HG03097 (cell line): ENCODE measurements around the gene THRB.
"Not testable (repeated sequence)": the region's sequence is repeated elsewhere in the genome, so short reads cannot be mapped to it uniquely, and the experiment has no call there.

Experiments
- ATAC-seq: cut with Tn5 transposase; IDR thresholded peaks from one replicate; pipeline ENCODE4 v1.9.1; 2021; ENCODE audit not compliant: unreplicated experiment, low FRiP score

Gene THRB

GRCh38 chr3:24137958-24138875 lies 356.4 kb downstream of the THRB start:
- no peak for ATAC-seq

GRCh38 chr3:24137334-24137733 lies 357.3 kb downstream of the THRB start:
- no peak for ATAC-seq

- no peak for ATAC-seq
These were observed 357.9 kb downstream of the THRB start for GRCh38 chr3:24136624-24137310.

- ATAC-seq = no peak
These were observed 359.4 kb downstream of the THRB start for GRCh38 chr3:24135280-24135679.

GRCh38 chr3:24133942-24134341 lies 360.7 kb downstream of the THRB start:
- ATAC-seq = no peak

- no peak for ATAC-seq
These were observed 361.2 kb downstream of the THRB start for GRCh38 chr3:24133436-24133835.

- no peak for ATAC-seq
These were observed 365.1 kb downstream of the THRB start for GRCh38 chr3:24129549-24129948.

- no peak for ATAC-seq
These were observed 366.2 kb downstream of the THRB start for GRCh38 chr3:24128199-24129005.

GRCh38 chr3:24123596-24123995 lies 371.1 kb downstream of the THRB start:
- no peak for ATAC-seq

- no peak for ATAC-seq
These were observed 374.2 kb downstream of the THRB start for GRCh38 chr3:24120434-24120833.

GRCh38 chr3:24119321-24119751 lies 375.3 kb downstream of the THRB start:
- no peak for ATAC-seq

GRCh38 chr3:24117508-24117907 lies 377.1 kb downstream of the THRB start:
- no peak for ATAC-seq

- no peak for ATAC-seq
These were observed 382.9 kb downstream of the THRB start for GRCh38 chr3:24111711-24112110.

GRCh38 chr3:24110051-24110450 lies 384.6 kb downstream of the THRB start:
- ATAC-seq = no peak

- no peak for ATAC-seq
These were observed 392.9 kb downstream of the THRB start for GRCh38 chr3:24101676-24102168.

GRCh38 chr3:24100696-24101402 lies 393.8 kb downstream of the THRB start:
- no peak for ATAC-seq

- ATAC-seq = no peak
These were observed 397.9 kb downstream of the THRB start for GRCh38 chr3:24096695-24097290.

GRCh38 chr3:24096271-24096670 lies 398.4 kb downstream of the THRB start:
- ATAC-seq = no peak

- ATAC-seq = not testable (repeated sequence)
These were observed 399.8 kb downstream of the THRB start for GRCh38 chr3:24094818-24095217.

GRCh38 chr3:24088782-24089181 lies 405.9 kb downstream of the THRB start:
- no peak for ATAC-seq
